Gastrocnemius medialis (tissue), 4 donors: ENCODE measurements around the gene JAG1.

Source experiments
- CTCF ChIP-seq, 5 experiments: fragments of 450-650 bp in 3 of 5; fragments of 200-600 bp in 2 of 5; sonication (generic) in 2 of 5; IDR thresholded peaks in 4 of 5; conservative IDR thresholded peaks in 1 of 5; 1 replicate in 4 of 5; 2 replicates in 1 of 5; pipeline ENCODE4 v1.5.1; 2016 to 2019; ENCODE audit warnings: antibody characterized with exemption in 5 of 5, mild to moderate bottlenecking in 3 of 5, moderate library complexity in 3 of 5
- POLR2A ChIP-seq, 2 donors: fragments of 450-650 bp; IDR thresholded peaks; one replicate each; pipeline ENCODE4 v1.6.1; 2017; ENCODE audit warnings: antibody characterized with exemption in 2 of 2, mild to moderate bottlenecking in 2 of 2, moderate library complexity in 2 of 2

GRCh38 chr20:10648651-10649050 is 25.1 kb downstream of the JAG1 start:
- TF ChIP-seq CTCF (IDR thresholded peaks at IDR 0.05 in 4 of 5, conservative IDR thresholded peaks at IDR 0.05 in 1 of 5) (no peak), POLR2A (IDR thresholded peaks at IDR 0.05) (no peak)
